IPS-15b (cell line): Measurements from ENCODE around the gene FAF1.
"Not testable (repeated sequence)": the region's sequence is repeated elsewhere in the genome, so short reads cannot be mapped to it uniquely, and the experiment has no call there.

ENCODE experiments used
- H3K27me3 ChIP-seq: one replicate; pipeline ENCODE4 v1.6.1; 2013; ENCODE audit warnings: low read length; ENCODE audit not compliant: control insufficient read depth, insufficient read depth
- H3K36me3 ChIP-seq: one replicate; pipeline ENCODE4 v1.6.1; 2013; ENCODE audit warnings: low read length; ENCODE audit not compliant: control insufficient read depth, insufficient read depth
- H3K4me1 ChIP-seq: one replicate; pipeline ENCODE4 v1.6.1; 2013; ENCODE audit warnings: mild to moderate bottlenecking, low read length; ENCODE audit not compliant: control insufficient read depth, insufficient read depth
- H3K4me3 ChIP-seq: one replicate; pipeline ENCODE4 v1.5.1; 2013; ENCODE audit warnings: low read depth, low read length
- H3K9ac ChIP-seq: one replicate; pipeline ENCODE4 v1.6.1; 2013; ENCODE audit warnings: low read depth, mild to moderate bottlenecking, low read length
- H3K9me3 ChIP-seq: one replicate; pipeline ENCODE4 v1.6.1; 2013; ENCODE audit warnings: mild to moderate bottlenecking, low read length; ENCODE audit not compliant: control insufficient read depth, insufficient read depth

The FAF1 gene

GRCh38 chr1:50562106-50562505 is 398.0 kb downstream of the FAF1 start:
- H3K9me3 ChIP-seq, result no peaks in the 10 kb centered on the region
- no peak overlapping the region for H3K4me3 ChIP-seq
- H3K9ac ChIP-seq, result no peak overlapping the region
- no peaks in the 10 kb centered on the region for H3K36me3 ChIP-seq
- no peaks in the 10 kb centered on the region for H3K27me3 ChIP-seq
- no peaks in the 10 kb centered on the region for H3K4me1 ChIP-seq

GRCh38 chr1:50559421-50559820 is 400.6 kb downstream of the FAF1 start:
- H3K4me3 ChIP-seq, result no peak overlapping the region
- H3K4me1 ChIP-seq, result no peaks in the 10 kb centered on the region
- H3K36me3 ChIP-seq, result no peaks in the 10 kb centered on the region
- H3K9me3 ChIP-seq, result no peaks in the 10 kb centered on the region
- H3K27me3 ChIP-seq, result no peaks in the 10 kb centered on the region
- H3K9ac ChIP-seq, result no peak overlapping the region

GRCh38 chr1:50553921-50554320 is 406.1 kb downstream of the FAF1 start:
- no peaks in the 10 kb centered on the region for H3K9me3 ChIP-seq
- H3K4me1 ChIP-seq, result no peaks in the 10 kb centered on the region

GRCh38 chr1:50548243-50548642 is 411.8 kb downstream of the FAF1 start:
- H3K4me1 ChIP-seq, result no peaks in the 10 kb centered on the region
- H3K36me3 ChIP-seq, result no peaks in the 10 kb centered on the region
- H3K27me3 ChIP-seq, result no peaks in the 10 kb centered on the region
- H3K4me3 ChIP-seq, result no peak overlapping the region
- no peak overlapping the region for H3K9ac ChIP-seq
- no peaks in the 10 kb centered on the region for H3K9me3 ChIP-seq

More at GRCh38 chr1:50553921-50554320, 406.1 kb downstream of the FAF1 start:
- H3K27me3 ChIP-seq, result no peaks in the 10 kb centered on the region
- H3K36me3 ChIP-seq, result no peaks in the 10 kb centered on the region
- H3K9ac ChIP-seq, result no peak overlapping the region
- no peak overlapping the region for H3K4me3 ChIP-seq

- H3K4me3 ChIP-seq, result no peak overlapping the region
- no peaks in the 10 kb centered on the region for H3K36me3 ChIP-seq
- H3K9me3 ChIP-seq, result no peaks in the 10 kb centered on the region
- H3K4me1 ChIP-seq, result no peaks in the 10 kb centered on the region
- no peaks in the 10 kb centered on the region for H3K27me3 ChIP-seq
- no peak overlapping the region for H3K9ac ChIP-seq
Observed at GRCh38 chr1:50542362-50542761, 417.7 kb downstream of the FAF1 start.

- no peaks in the 10 kb centered on the region for H3K27me3 ChIP-seq
- no peaks in the 10 kb centered on the region for H3K4me1 ChIP-seq
- no peak overlapping the region for H3K4me3 ChIP-seq
- H3K9ac ChIP-seq, result no peak overlapping the region
- H3K36me3 ChIP-seq, result no peaks in the 10 kb centered on the region
- no peaks in the 10 kb centered on the region for H3K9me3 ChIP-seq
Observed at GRCh38 chr1:50538476-50538875, 421.6 kb downstream of the FAF1 start.

- H3K4me1 ChIP-seq, result no peaks in the 10 kb centered on the region
- H3K4me3 ChIP-seq, result no peak overlapping the region
- no peaks in the 10 kb centered on the region for H3K36me3 ChIP-seq
- no peak overlapping the region for H3K9ac ChIP-seq
- H3K27me3 ChIP-seq, result no peaks in the 10 kb centered on the region
- H3K9me3 ChIP-seq, result no peaks in the 10 kb centered on the region
Observed at GRCh38 chr1:50531601-50532000, 428.5 kb downstream of the FAF1 start.

GRCh38 chr1:50531027-50531426 is 429.0 kb downstream of the FAF1 start:
- H3K36me3 ChIP-seq, result no peaks in the 10 kb centered on the region
- no peaks in the 10 kb centered on the region for H3K27me3 ChIP-seq
- no peaks in the 10 kb centered on the region for H3K4me1 ChIP-seq
- no peak overlapping the region for H3K4me3 ChIP-seq
- H3K9ac ChIP-seq, result no peak overlapping the region
- H3K9me3 ChIP-seq, result no peaks in the 10 kb centered on the region

DNA sequence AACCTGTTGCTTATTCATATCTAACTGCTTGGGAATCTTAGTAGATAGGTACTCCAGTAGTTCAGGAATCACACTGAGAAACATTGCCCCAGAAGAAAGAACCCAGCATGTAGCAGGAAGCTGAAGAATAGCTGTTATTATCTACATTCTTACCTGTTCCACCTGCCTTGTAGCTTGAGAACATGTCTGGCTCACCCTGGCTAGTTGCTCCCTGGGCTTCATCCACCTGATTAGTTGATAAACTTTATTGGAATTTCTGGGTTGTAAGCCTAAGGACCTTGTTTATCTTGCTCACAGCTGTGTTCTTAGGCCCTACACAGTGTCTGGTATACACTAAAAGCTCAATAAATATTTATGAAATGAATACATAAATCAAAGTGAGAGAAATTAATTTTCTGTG is 430.6 kb downstream of the FAF1 start:
- Histone ChIP-seq H3K27me3 (no peaks in the 10 kb centered on the region), H3K4me3 (no peak overlapping the region), H3K36me3 (no peaks in the 10 kb centered on the region), H3K9me3 (no peaks in the 10 kb centered on the region), H3K4me1 (no peaks in the 10 kb centered on the region), H3K9ac (no peak overlapping the region)

GRCh38 chr1:50527987-50528320 is 432.1 kb downstream of the FAF1 start:
- not testable (repeated sequence) for H3K36me3 ChIP-seq, H3K4me1 ChIP-seq, H3K9me3 ChIP-seq, H3K27me3 ChIP-seq, H3K9ac ChIP-seq, H3K4me3 ChIP-seq

GRCh38 chr1:50527249-50527986 is 432.6 kb downstream of the FAF1 start:
- no peaks in the 10 kb centered on the region for H3K9me3 ChIP-seq
- no peak overlapping the region for H3K9ac ChIP-seq
- no peaks in the 10 kb centered on the region for H3K36me3 ChIP-seq
- no peaks in the 10 kb centered on the region for H3K27me3 ChIP-seq
- H3K4me1 ChIP-seq, result no peaks in the 10 kb centered on the region
- no peak overlapping the region for H3K4me3 ChIP-seq

DNA sequence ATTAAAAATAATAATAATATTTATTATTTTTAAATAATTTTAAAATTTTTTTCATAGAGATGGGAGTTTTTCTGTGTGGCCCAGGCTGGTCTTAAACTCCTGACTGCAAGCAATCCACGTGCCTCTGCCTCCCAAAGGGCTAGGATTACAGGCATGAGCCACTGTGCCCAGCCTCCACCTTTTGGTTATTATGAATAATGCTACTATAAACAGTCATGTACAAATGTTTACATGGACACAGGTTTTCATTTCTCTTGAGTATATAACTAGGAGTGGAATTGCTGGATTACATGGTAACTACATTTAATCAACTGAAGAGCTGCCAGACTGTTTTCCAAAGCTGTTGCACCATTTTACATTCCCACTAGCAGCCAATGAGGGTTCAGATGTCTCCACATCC is 433.6 kb downstream of the FAF1 start:
- Histone ChIP-seq H3K27me3 (no peaks in the 10 kb centered on the region), H3K4me3 (no peak overlapping the region), H3K9me3 (no peaks in the 10 kb centered on the region), H3K9ac (no peak overlapping the region), H3K36me3 (no peaks in the 10 kb centered on the region), H3K4me1 (no peaks in the 10 kb centered on the region)
